ENCODE results near the gene MLLT10.
A peak's percentile ranks its signal among the peaks of the same experiment; 100 is the strongest.

Gene MLLT10

DNA sequence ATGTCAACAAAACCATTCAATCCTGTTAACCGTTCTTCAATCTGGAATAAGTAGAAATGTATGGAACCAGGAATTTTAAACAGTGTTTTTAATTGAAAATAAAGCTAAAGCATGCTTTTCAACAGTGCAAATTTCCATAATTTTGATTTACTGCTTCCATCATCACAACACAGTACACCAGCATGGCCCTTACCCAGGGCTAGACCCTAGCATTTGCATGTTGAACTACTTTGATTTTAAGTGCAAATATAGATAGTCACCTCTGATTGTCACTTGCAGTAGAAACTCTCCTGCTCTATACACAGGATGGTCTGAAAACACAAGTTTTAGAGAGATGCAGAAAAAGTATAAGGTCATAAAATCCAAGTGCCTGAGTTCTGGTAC, 20.6 kb upstream of the MLLT10 start:
- Histone ChIP-seq H3K9me3 (ENCODE audit: severe bottlenecking) (no peaks in the 10 kb centered on the region), H3K4me1 (ENCODE audit: insufficient read depth, poor library complexity, severe bottlenecking) (no peaks in the 10 kb centered on the region), H3K36me3 (ENCODE audit: low read depth) (no peaks in the 10 kb centered on the region), H3K4me3 (ENCODE audit: severe bottlenecking) (no peak overlapping the region), H3K27me3 (ENCODE audit: insufficient read depth, poor library complexity, severe bottlenecking) (no peaks in the 10 kb centered on the region), H3K27ac (ENCODE audit: poor library complexity, severe bottlenecking) (no peak overlapping the region)
- DNase-seq (ENCODE audit: low spot score) (no peak), ATAC-seq (ENCODE audit: low read depth) (no peak)
- TF ChIP-seq, protein P1, sequence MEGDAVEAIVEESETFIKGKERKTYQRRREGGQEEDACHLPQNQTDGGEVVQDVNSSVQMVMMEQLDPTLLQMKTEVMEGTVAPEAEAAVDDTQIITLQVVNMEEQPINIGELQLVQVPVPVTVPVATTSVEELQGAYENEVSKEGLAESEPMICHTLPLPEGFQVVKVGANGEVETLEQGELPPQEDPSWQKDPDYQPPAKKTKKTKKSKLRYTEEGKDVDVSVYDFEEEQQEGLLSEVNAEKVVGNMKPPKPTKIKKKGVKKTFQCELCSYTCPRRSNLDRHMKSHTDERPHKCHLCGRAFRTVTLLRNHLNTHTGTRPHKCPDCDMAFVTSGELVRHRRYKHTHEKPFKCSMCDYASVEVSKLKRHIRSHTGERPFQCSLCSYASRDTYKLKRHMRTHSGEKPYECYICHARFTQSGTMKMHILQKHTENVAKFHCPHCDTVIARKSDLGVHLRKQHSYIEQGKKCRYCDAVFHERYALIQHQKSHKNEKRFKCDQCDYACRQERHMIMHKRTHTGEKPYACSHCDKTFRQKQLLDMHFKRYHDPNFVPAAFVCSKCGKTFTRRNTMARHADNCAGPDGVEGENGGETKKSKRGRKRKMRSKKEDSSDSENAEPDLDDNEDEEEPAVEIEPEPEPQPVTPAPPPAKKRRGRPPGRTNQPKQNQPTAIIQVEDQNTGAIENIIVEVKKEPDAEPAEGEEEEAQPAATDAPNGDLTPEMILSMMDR (IDR thresholded peaks at IDR 0.05; ENCODE audit: poor library complexity, severe bottlenecking): no peak

DNA sequence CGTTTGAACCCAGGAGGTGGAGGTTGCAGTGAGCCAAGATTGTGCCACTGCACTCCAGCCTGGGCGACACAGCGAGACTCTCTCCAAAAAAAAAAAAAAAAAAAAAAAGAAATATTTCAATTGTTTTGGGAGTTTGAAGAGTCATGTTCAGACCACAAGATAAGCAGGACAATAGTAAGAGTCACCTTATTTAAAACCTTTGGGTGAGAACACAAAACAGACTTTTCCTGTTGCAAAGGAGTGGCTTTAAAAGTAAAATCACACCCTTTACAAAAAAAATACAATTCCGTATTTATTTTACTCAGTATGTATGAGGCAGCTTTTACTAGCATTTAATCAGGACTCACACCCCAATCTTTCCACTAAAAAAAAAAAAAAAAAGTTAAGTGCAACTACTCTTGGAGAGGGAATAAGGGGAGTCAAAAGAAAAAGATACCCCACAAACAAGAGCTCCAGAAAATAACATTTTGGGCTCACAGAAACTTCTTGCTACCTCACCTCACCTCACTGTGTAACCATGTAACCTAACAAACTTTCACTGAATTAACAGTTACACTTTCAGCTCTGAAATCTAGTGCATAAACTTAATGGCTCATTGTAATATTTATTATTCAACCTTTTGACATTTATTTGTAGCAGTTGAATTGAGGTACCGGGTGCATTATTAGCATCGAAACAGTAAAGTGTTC, 19.8 kb upstream of the MLLT10 start:
- H3K4me3 ChIP-seq (ENCODE audit: severe bottlenecking): no peak overlapping the region
- DNase-seq (ENCODE audit: low spot score): no peak

DNA sequence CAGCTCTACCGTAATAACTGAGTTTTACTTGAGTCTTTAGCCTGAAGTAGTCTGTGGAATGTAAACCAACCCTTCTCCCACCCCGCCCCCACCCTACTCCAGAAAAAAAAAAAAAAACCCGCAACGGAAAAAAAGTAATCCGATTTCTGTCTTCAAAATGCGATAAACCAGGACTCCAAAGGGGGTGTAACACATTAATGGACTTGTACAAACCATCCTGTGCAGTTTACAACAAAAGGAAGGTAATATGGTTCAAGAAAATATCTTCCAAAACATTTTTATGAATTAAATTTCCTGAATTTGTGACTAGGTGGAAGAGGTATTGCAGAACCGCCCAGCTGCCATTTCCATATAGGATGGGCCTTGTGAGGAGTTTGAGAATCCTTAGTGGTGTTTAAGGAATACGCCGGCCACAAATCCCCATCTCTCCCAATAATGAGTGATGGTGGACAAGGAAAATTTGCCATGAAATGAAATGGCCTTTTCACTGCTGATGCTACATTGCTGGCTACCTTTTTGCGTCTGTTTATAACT, 19.1 kb upstream of the MLLT10 start:
- Histone ChIP-seq H3K27me3 (ENCODE audit: insufficient read depth, poor library complexity, severe bottlenecking) (no peaks in the 10 kb centered on the region), H3K9me3 (ENCODE audit: severe bottlenecking) (no peaks in the 10 kb centered on the region), H3K27ac (ENCODE audit: poor library complexity, severe bottlenecking) (no peak overlapping the region), H3K4me1 (ENCODE audit: insufficient read depth, poor library complexity, severe bottlenecking) (no peaks in the 10 kb centered on the region), H3K4me3 (ENCODE audit: severe bottlenecking) (no peak overlapping the region), H3K36me3 (ENCODE audit: low read depth) (no peaks in the 10 kb centered on the region)
- TF ChIP-seq, protein P1 (IDR thresholded peaks at IDR 0.05; ENCODE audit: poor library complexity, severe bottlenecking): no peak
- DNase-seq (ENCODE audit: low spot score): no peak
- ATAC-seq (ENCODE audit: low read depth): no peak

More for the DNA sequence above, 19.8 kb upstream of the MLLT10 start:
- no peak for ATAC-seq (ENCODE audit: low read depth)
- TF ChIP-seq, protein P1 (IDR thresholded peaks at IDR 0.05; ENCODE audit: poor library complexity, severe bottlenecking): no peak
- Histone ChIP-seq H3K27ac (ENCODE audit: poor library complexity, severe bottlenecking) (no peak overlapping the region), H3K36me3 (ENCODE audit: low read depth) (no peaks in the 10 kb centered on the region), H3K9me3 (ENCODE audit: severe bottlenecking) (no peaks in the 10 kb centered on the region), H3K4me1 (ENCODE audit: insufficient read depth, poor library complexity, severe bottlenecking) (no peaks in the 10 kb centered on the region), H3K27me3 (ENCODE audit: insufficient read depth, poor library complexity, severe bottlenecking) (no peaks in the 10 kb centered on the region)

DNA sequence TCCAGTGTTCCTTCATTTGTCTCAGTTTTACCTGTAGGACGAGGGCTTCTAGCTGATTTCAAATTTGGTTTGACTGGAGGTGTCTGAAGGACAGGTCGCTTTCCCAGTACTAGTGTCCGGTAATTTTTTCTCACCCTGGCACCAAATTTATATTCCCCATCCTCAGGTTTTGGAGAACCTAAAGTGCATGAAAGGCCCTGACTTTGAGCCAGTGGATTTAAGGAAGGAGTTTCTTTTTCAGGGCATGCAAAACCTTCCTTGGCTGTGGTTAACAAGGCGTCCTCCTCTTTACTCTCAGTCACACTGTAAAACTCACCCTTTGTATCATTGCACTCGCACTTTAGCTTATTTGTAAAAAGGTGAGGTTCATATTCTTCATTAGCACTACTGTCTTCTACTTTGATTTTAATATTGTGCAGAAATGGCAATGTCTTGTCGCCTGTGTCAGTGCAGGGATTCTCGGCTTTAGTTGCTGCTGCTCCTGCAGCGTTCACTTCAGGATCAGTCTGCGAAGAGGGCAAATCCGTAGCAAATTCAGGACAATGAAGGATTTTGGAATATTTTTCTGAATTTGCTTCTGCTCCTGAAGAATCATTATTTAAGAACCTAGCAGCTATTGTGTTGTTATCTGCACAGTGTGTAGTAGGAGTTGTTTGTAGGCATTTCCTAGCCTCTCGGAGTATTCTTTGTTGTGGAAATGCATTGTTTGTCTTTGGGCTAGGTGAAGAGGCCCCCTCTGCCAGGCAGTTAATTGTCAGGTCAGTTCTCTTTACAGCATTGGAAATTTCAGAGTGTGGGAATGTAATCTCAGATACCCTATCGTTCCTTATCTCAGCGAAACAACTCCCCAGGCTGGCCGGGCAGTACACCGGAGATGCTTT, 18.4 kb upstream of the MLLT10 start:
- no peaks in the 10 kb centered on the region for H3K9me3 ChIP-seq (ENCODE audit: severe bottlenecking)
- no peaks in the 10 kb centered on the region for H3K4me1 ChIP-seq (ENCODE audit: insufficient read depth, poor library complexity, severe bottlenecking)
- no peaks in the 10 kb centered on the region for H3K27me3 ChIP-seq (ENCODE audit: insufficient read depth, poor library complexity, severe bottlenecking)
- TF ChIP-seq, protein P1 (IDR thresholded peaks at IDR 0.05; ENCODE audit: poor library complexity, severe bottlenecking): no peak
- H3K27ac ChIP-seq (ENCODE audit: poor library complexity, severe bottlenecking): no peak overlapping the region
- no peak for DNase-seq (ENCODE audit: low spot score)
- peak overlapping the region; percentile 62 for H3K4me3 ChIP-seq (ENCODE audit: severe bottlenecking)
- H3K36me3 ChIP-seq (ENCODE audit: low read depth): no peaks in the 10 kb centered on the region
- ATAC-seq (ENCODE audit: low read depth): no peak

Measured in RWPE2 (cell line).